Activated gamma-delta T cell treated with Interleukin-2 at 50 U/mL for 16 hours (primary cell): ENCODE measurements around the gene SPATC1L.
"Not testable (repeated sequence)": the region's sequence is repeated elsewhere in the genome, so short reads cannot be mapped to it uniquely, and the experiment has no call there.

Source experiments
- DNase-seq: peaks from one replicate; pipeline ENCODE4 v3.0.0-alpha.2; 2020

Gene SPATC1L

GRCh38 chr21:46182548-46183336, 1.5 kb downstream of the SPATC1L start:
- DNase-seq = no peak

GRCh38 chr21:46181953-46182547, 2.2 kb downstream of the SPATC1L start:
- no peak for DNase-seq

- no peak for DNase-seq
These were observed 2.8 kb downstream of the SPATC1L start for GRCh38 chr21:46181436-46181835.

DNA sequence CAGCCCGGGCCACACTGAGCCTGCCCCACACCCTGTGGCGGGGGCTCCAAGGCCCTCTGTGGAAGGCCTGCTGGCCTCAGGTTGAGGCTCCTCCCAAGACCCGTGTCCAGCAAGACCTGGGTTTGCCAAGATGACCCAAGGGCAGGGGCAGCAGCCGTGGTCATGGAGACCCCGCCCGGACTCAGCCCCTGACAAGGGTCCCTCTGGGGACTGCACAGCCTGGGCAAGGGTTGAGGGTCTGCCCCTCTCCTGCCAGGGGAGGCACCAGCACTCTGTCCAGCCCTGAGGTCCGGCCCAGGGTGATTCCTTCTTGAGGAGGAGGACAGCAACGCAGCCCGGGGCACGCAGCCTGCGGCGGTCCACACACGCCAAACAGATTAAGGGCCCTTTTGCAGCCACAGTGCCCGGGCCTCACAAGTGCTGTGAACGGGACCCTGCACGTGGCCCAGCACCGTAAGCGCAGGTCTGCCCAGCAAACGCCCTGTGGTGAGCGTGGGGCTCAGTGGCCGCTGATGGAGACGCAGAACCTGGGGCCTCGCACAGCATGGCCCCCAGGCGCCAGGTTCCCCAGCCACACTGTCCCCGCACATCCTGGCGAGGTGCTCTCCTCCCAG, 3.4 kb downstream of the SPATC1L start:
- DNase-seq = no peak

DNA sequence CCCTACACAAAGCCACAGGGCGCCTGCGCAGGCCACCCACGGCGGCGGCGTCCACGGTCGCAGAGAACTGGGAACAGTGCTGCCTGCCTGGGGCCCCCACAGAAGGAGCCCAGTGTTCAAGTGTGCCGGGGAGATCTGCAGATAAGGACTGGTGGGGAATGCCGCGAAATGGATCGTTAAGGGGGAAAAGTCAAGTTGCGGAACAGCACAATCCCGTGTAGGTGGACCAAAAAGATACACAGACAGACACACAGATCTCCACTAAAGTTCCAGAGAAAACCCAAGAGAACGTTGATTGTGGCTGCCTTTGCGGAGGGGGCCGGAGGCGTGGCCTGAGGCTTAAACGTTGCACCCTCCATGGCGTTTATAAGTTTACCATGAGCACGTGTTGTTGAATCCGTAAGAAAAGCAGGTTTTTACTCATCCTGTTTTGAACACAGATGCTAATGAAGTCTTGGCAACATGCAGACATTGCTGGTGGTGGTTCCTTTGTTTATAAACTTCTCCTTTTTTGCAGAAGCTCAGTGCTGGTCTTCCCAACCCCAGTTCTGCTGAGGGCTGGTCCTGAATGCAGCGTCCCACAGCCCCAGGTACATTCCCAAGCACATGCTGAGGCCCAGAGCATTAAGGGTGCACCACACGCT, 4.1 kb downstream of the SPATC1L start:
- DNase-seq = no peak

- no peak for DNase-seq
These were observed 4.6 kb downstream of the SPATC1L start for GRCh38 chr21:46179708-46180078.

- DNase-seq = no peak
These were observed 5.3 kb downstream of the SPATC1L start for GRCh38 chr21:46178961-46179360.

DNA sequence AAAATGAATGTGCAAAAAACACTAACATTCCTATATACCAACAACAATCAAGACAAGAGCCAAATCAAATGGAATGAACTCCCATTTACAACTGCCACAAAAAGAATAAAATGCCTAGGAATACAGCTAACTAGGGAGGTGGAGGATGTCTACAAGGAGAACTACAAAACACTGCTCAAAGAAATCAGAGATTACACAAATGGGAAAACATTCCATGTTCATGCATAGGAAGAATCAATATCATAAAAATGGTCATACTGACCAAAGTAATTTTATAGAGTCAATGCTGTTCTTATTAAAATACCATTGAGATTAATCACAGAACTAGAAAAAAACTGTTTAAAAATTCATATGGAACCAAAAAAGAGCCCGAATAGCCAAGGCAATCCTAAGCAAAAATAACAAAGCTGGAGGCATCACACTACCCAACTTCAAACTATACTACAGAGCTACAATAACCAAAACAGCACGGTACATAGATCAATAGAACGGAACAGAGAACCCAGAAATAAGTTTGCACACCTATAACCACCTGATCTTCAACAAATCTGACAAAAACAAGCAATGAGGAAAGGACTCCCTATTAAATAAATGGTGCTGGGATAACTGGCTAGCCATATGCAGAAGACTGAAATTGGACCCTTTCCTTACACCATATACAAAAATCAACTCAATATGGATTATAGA, 7.7 kb downstream of the SPATC1L start:
- not testable (repeated sequence) for DNase-seq

DNA sequence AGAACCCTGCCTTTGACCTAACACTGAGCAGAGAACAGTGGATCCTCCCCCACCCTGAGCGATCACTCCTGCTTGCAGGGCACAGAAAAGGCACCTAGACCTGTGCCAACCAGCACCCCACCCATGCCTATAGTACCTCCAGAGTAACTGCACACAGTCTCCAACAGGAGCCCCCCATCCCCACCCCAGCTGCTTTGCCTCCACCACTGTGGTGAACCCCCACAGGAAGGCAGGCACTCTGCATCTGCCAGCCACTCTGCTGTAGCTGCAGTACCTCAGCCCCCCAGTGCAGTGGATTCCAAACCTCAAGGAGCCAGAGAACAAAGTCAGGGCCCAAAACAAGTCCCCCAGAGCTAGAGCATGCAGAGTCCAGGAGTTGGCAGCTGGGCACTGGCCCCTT, 10.7 kb downstream of the SPATC1L start:
- no peak for DNase-seq

DNA sequence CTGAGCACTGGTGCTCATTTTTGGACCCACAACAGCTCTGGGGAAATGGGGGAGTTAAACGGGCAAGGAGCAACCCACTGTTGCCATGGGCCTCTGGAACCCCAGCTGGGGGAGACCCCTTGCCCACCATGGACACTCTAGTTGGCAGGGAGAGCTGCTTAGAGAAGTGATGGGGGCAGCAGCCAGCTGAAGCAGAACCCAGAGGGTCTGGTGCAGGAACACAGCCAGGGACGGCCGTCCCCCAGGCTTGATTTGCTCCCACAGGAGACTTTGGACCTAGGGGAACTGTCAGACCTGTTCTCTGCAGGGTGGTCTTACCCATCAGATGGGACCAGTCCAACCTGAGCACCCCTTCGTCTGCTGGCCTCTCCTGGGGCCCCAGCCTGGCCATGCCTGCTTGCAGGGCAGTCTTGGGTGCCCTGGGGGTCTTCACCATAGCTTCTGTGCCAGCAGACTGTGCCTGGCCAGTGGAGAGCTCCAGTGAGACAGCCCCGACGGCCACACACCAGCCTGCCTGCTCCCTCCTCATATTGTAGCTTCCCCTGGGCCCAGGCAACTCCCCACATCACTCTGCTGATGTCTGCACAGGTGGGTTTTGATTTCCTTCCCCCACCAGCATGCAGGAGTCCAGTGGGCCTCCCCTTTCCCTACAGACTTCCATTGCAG, 11.3 kb downstream of the SPATC1L start:
- no peak for DNase-seq

DNA sequence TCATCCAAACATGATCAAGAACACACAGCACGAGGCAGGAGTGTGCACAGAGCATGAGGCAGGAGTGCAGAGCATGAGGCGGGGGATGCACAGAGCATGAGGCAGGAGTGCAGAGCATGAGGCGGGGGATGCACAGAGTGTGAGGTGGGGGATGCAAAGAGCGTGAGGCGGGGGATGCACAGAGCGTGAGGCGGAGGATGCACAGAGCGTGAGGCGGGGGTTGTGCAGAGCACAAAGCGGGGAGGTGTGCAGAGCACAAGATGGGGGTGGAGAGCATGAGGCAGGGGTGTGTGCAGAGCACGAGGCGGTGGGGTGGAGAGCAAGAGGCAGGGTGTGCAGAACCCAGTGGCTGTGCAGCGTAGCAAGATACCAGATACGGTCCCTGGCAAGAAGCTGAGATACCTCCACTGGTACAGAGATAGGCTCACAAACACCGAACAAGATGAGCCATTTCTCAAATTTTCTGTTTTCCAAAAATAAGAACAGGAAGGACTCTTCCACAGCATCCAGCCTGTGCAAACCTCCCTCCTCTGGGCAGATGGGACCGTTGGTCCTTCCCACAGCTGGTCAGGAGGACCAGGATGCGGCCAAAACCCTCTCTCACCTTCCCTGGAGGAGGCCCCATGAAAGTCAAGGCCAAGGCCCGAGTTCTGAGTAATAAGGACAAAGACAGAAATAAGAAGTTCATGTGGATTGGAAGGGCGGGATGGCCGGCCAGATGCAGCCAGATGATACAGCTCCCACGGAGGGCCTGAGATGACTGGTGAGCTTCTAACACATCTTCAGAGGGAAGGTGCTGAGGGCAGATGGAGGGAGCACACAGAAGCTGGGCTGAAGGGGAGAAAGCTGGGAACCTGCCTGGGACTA, 12.0 kb downstream of the SPATC1L start:
- DNase-seq = no peak

- no peak for DNase-seq
These were observed 12.7 kb downstream of the SPATC1L start for GRCh38 chr21:46171585-46171984.

- not testable (repeated sequence) for DNase-seq
These were observed 13.6 kb downstream of the SPATC1L start for GRCh38 chr21:46170436-46171193.

GRCh38 chr21:46168659-46169386, 15.4 kb downstream of the SPATC1L start:
- DNase-seq = no peak

DNA sequence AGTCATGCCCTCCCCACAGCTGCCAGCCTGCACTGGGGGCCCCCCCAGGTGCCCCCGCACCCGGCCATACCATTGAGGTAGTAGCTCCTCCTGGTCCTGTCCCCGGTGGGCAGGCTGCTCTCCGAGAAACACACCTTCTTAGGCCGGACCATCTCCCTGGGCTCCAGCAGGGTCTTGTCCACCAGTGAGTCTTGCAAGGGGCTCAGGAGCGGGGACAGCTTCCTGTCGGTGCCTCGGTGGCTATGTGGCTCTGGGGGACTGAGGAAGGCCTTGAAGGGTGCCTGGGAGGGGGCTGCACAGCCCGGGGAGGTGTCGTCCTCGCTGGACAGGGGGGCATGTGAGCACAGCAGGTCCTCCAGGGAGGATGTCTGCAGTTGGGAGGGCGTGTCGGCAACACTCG, 16.0 kb downstream of the SPATC1L start:
- DNase-seq = no peak

DNA sequence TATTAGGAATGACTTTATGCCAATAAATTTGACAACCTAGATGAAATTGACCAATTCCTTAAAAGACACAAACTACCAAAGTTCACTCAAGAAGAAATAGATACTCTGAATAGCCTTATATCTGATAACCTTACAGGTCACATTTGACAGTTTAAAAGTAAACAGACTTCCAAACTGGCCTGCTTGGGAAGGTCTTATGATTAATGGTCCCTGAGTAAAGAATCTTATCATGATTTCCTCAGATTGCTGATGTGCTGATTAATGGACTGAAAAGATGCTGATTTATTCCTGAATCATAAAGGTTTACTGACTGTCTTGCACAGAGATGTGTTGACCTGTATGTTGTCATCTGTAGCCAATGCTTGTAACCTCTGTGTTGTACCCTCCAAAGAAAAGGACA, 19.2 kb downstream of the SPATC1L start:
- no peak for DNase-seq

GRCh38 chr21:46163380-46163779, 20.9 kb downstream of the SPATC1L start:
- DNase-seq = no peak

GRCh38 chr21:46161633-46162592, 22.3 kb downstream of the SPATC1L start:
- no peak for DNase-seq
